ENCODE measurements around the gene RNF145. TPM values are rescaled to one million over a fixed set of nuclear protein-coding genes. Genes with fewer than 3 reads are reported as not detected.
A peak's percentile ranks its signal among the peaks of the same experiment; 100 is the strongest.

Gene RNF145
- total RNA-seq, 4 donors from 2014 or later: 49.7 to 82.3 (median 72.3) TPM

- intact Hi-C loops (cut with DNase I): no loop called here
- H3K9me3 ChIP-seq: no peaks in the 10 kb centered on the region
- 6 to 8% methylated on average over 1 of the region's 1 CpG for WGBS, 2 donors
- H3K27ac ChIP-seq: peak overlapping the region in 3 of 4 donors; percentile 40 to 51 (median 49)
- H3K4me3 ChIP-seq: no peak overlapping the region
- TF ChIP-seq POLR2A (IDR thresholded peaks at IDR 0.05): no peak
- TF ChIP-seq CTCF (IDR thresholded peaks at IDR 0.05): no peak
- peaks cover 6 to 75% (median 38%) of the 10 kb centered on the region in 3 donors for H3K4me1 ChIP-seq
- no peaks in the 10 kb centered on the region for H3K27me3 ChIP-seq
- DNase-seq: no peak
- H3K36me3 ChIP-seq: peaks cover 0 to 63% (median 0%) of the 10 kb centered on the region in 3 donors
These were observed 33.8 kb downstream of the RNF145 start for GRCh38 chr5:159175547-159175946.

DNA sequence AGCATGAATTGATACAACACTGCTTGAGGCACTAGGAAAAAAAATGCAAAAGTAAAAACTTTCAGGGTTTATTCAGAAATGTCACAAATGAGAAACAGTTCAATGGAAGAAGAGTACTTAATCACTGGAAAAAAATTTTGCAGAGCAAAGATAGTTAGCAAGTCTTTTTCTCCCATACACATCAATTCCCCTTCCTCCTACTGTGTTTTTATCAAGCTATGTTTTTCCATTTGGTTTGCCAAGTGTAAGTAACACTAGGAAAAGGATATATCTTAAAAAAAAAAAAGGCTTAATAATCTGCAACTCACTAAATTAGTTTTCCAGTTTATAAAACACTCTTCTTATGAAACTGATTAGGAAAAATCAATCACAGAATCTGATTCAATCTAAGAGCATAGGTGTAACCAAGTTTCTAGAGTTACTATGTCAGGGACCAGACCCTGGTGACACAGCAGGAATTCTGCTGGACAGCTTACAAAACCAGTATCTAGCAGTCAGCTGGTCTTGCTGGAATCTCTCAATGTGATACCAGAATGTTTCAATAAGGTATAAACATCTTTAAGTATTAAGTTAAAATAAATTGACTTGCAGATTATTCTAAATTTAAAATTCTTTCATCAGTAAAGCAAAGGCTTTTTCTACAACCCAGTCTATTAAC lies 34.7 kb downstream of the RNF145 start:
- Histone ChIP-seq H3K4me3 (no peak overlapping the region), H3K27ac (peak overlapping the region in 2 of 4 donors; percentile 49 to 51), H3K27me3 (no peaks in the 10 kb centered on the region), H3K9me3 (no peaks in the 10 kb centered on the region), H3K4me1 (peaks cover 0 to 66% (median 31%) of the 10 kb centered on the region in 3 donors), H3K36me3 (peaks cover 0 to 64% (median 0%) of the 10 kb centered on the region in 3 donors)
- DNase-seq: no peak
- intact Hi-C loops (cut with DNase I): no loop called here
- TF ChIP-seq CTCF (IDR thresholded peaks at IDR 0.05) (no peak), POLR2A (IDR thresholded peaks at IDR 0.05) (no peak)

DNA sequence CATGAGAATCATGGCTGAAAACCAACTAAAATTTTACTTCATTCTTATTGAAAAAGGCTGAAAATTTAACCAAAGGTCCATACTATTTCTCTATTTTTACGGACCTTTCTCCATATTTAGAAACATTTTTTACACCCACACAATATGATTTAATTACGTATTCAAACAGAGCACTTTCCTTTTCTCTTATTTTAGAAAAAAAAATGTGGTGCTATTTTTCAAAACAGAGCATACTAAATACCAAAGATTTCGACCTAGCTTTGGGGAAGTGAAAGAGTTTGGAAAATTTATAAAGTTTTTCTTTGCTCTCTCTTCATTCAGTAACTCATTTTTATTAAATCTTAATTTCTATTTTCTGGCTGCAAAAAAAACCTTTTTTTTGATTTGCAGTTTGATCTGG lies 38.1 kb downstream of the RNF145 start:
- WGBS, 2 donors: 69 to 72% methylated on average over 3 of the region's 3 CpGs
- intact Hi-C loops (cut with DNase I): no loop called here
- Histone ChIP-seq H3K27ac (no peak overlapping the region), H3K4me1 (peaks cover 0 to 34% (median 15%) of the 10 kb centered on the region in 3 donors), H3K4me3 (no peak overlapping the region), H3K9me3 (no peaks in the 10 kb centered on the region), H3K27me3 (no peaks in the 10 kb centered on the region), H3K36me3 (peaks cover 0 to 88% (median 0%) of the 10 kb centered on the region in 3 donors)
- TF ChIP-seq CTCF (IDR thresholded peaks at IDR 0.05) (no peak), POLR2A (IDR thresholded peaks at IDR 0.05) (no peak)
- no peak for DNase-seq

DNA sequence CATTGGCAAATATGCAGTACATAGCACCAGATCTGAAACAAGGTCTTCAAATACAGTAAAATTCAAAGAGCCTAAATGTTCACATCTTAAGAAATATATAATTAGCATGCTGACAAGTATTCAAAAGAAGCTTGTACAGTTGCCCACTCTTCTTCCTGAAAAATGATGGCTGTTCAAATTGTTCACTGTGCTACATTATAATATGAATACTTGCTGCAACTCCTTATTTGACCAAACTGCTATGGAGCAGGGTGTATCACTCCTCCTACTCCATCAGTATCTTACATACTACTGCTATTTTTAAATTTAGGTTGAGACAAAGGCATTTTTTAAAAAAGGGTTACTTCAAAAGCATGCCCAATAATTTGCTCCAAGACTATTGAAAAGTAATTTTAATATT lies 39.3 kb downstream of the RNF145 start:
- H3K27ac ChIP-seq: no peak overlapping the region
- H3K4me1 ChIP-seq: peaks cover 0 to 22% (median 8%) of the 10 kb centered on the region in 3 donors
- intact Hi-C loops (cut with DNase I): no loop called here
- no peaks in the 10 kb centered on the region for H3K27me3 ChIP-seq
- peaks cover 0 to 88% (median 0%) of the 10 kb centered on the region in 3 donors for H3K36me3 ChIP-seq
- TF ChIP-seq POLR2A (IDR thresholded peaks at IDR 0.05) (no peak), CTCF (IDR thresholded peaks at IDR 0.05) (no peak)
- H3K4me3 ChIP-seq: no peak overlapping the region
- no peaks in the 10 kb centered on the region for H3K9me3 ChIP-seq
- DNase-seq: no peak

DNA sequence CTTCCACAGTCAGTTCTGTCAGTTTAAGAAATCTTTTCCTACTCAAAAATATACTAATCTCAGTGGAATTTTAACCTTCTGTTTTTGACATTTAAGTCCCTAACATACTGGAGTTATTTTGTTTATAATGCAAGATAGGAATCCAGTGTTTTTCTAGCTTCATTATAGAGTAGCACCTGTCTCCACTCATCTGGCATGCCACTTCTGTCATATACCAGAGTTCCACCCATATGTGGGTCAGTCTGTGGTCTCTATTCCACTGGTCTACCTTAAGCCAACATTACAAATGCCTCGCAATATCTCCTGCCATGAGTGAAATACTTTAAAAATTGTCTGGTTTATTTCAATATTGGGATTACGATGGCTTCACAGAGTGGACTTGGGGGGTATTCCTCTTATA lies 42.9 kb downstream of the RNF145 start:
- Histone ChIP-seq H3K27ac (no peak overlapping the region), H3K4me1 (peaks cover 0 to 1% (median 0%) of the 10 kb centered on the region in 3 donors), H3K4me3 (no peak overlapping the region), H3K36me3 (peaks cover 0 to 81% (median 0%) of the 10 kb centered on the region in 3 donors), H3K27me3 (no peaks in the 10 kb centered on the region), H3K9me3 (no peaks in the 10 kb centered on the region)
- TF ChIP-seq POLR2A (IDR thresholded peaks at IDR 0.05) (no peak), CTCF (IDR thresholded peaks at IDR 0.05) (no peak)
- WGBS, 2 donors: 100% methylated on average over 2 of the region's 2 CpGs
- no peak for DNase-seq
- intact Hi-C loops (cut with DNase I): no loop called here

Data from esophagus squamous epithelium (tissue), 5 donors.